Trophoblast cell (in vitro differentiated cells and primary cell): ENCODE data around the gene DEFB114.
"Not testable (repeated sequence)": the region's sequence is repeated elsewhere in the genome, so short reads cannot be mapped to it uniquely, and the experiment has no call there.

Experiments used
- DNase-seq, 2 donors: peaks; one replicate each; pipeline ENCODE4 v3.0.0-alpha.2; 2016
- H2AFZ ChIP-seq: 2 replicates; pipeline ENCODE4 v1.6.1; 2013; ENCODE audit warnings: low read length, moderate library complexity, mild to moderate bottlenecking; ENCODE audit not compliant: insufficient read depth, poor library complexity
- H2AK5ac ChIP-seq: 2 replicates; pipeline ENCODE4 v1.6.1; 2013; ENCODE audit warnings: mild to moderate bottlenecking, low read length
- H2BK120ac ChIP-seq: 2 replicates; pipeline ENCODE4 v1.6.1; 2013; ENCODE audit warnings: low read length, mild to moderate bottlenecking, moderate library complexity; ENCODE audit not compliant: insufficient read depth, poor library complexity
- H2BK12ac ChIP-seq: 2 replicates; pipeline ENCODE4 v1.6.1; 2013; ENCODE audit warnings: mild to moderate bottlenecking, low read length, moderate library complexity
- H2BK5ac ChIP-seq: 2 replicates; pipeline ENCODE4 v1.6.1; 2013; ENCODE audit warnings: low read length, low read depth, moderate library complexity, mild to moderate bottlenecking; ENCODE audit not compliant: poor library complexity
- H3K14ac ChIP-seq: 2 replicates; pipeline ENCODE4 v1.6.1; 2013; ENCODE audit warnings: mild to moderate bottlenecking, low read length
- H3K18ac ChIP-seq: 2 replicates; pipeline ENCODE4 v1.6.1; 2013; ENCODE audit warnings: mild to moderate bottlenecking, low read length
- H3K23ac ChIP-seq: 2 replicates; pipeline ENCODE4 v1.6.1; 2013; ENCODE audit warnings: low read length
- H3K27ac ChIP-seq: 2 replicates; pipeline ENCODE4 v1.5.1; 2013; ENCODE audit warnings: low read depth, mild to moderate bottlenecking, inconsistent platforms, low read length, moderate library complexity
- H3K27me3 ChIP-seq: 2 replicates; pipeline ENCODE4 v1.6.1; 2013; ENCODE audit warnings: inconsistent platforms, mild to moderate bottlenecking, low read length, moderate library complexity; ENCODE audit not compliant: insufficient read depth
- H3K36me3 ChIP-seq, 2 experiments: 1 replicate in 1 of 2; 2 replicates in 1 of 2; pipeline ENCODE4 v1.6.1; 2013; ENCODE audit warnings: low read length in 2 of 2, mild to moderate bottlenecking in 2 of 2, moderate library complexity in 1 of 2; ENCODE audit not compliant: insufficient read depth in 2 of 2, control insufficient read depth in 1 of 2
- H3K4ac ChIP-seq: 2 replicates; pipeline ENCODE4 v1.6.1; 2013; ENCODE audit warnings: low read depth, mild to moderate bottlenecking, low read length, moderate library complexity
- H3K4me1 ChIP-seq, 2 experiments: 1 replicate in 1 of 2; 2 replicates in 1 of 2; pipeline ENCODE4 v1.6.1; 2013; ENCODE audit warnings: low read length in 2 of 2, mild to moderate bottlenecking in 2 of 2, moderate library complexity in 1 of 2; ENCODE audit not compliant: insufficient read depth in 2 of 2, control insufficient read depth in 1 of 2
- H3K4me2 ChIP-seq: 2 replicates; pipeline ENCODE4 v1.6.1; 2013; ENCODE audit warnings: inconsistent platforms, mild to moderate bottlenecking, low read length, moderate library complexity
- H3K4me3 ChIP-seq: 2 replicates; pipeline ENCODE4 v1.5.1; 2013; ENCODE audit warnings: mild to moderate bottlenecking, low read depth, low read length, inconsistent platforms
- H3K79me1 ChIP-seq: one replicate; pipeline ENCODE4 v1.6.1; 2013; ENCODE audit warnings: low read length
- H3K79me2 ChIP-seq: 2 replicates; pipeline ENCODE4 v1.6.1; 2013; ENCODE audit warnings: low read length, mild to moderate bottlenecking; ENCODE audit not compliant: control insufficient read depth, insufficient read depth, poor library complexity
- H3K9ac ChIP-seq: 2 replicates; pipeline ENCODE4 v1.6.1; 2013; ENCODE audit warnings: mild to moderate bottlenecking, low read length
- H3K9me3 ChIP-seq: 2 replicates; pipeline ENCODE4 v1.6.1; 2013; ENCODE audit warnings: low read depth, mild to moderate bottlenecking, control low read depth, inconsistent platforms, low read length; ENCODE audit not compliant: insufficient read depth
- H4K12ac ChIP-seq: 2 replicates; pipeline ENCODE4 v1.6.1; 2013; ENCODE audit warnings: low read depth, mild to moderate bottlenecking, low read length, moderate library complexity
- H4K8ac ChIP-seq: 2 replicates; pipeline ENCODE4 v1.6.1; 2013; ENCODE audit warnings: low read depth, mild to moderate bottlenecking, low read length, moderate library complexity
- H4K91ac ChIP-seq: one replicate; pipeline ENCODE4 v1.6.1; 2013; ENCODE audit warnings: low read depth, mild to moderate bottlenecking, low read length, moderate library complexity
- WGBS: extraction: QIAGEN DNeasy Blood & Tissue Kit; methylation state at CpG from one replicate; pipeline ENCODE4 v1.1.7; 2013; ENCODE audit warnings: missing lambda C conversion rate; ENCODE audit not compliant: insufficient read length, insufficient coverage; ENCODE audit errors: extremely low coverage; 5-methylcytosine and 5-hydroxymethylcytosine counted together

The DEFB114 gene

DNA sequence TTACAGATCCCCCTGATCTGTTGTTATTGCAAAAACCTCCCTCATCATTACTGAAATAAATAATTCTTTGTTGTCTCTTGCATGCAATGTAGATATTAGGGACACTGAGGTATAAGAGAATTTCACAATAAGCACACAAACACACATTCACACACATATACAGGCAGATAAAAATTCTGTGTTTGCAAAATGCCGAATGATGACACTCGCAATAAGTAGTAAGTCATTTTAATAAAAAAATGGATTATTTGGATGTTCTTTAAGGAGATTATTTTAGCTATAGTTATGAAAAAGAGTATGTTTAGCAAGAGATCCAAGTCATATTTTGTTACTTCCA lies 13.6 kb downstream of the DEFB114 start:
- H2BK12ac ChIP-seq: no peak overlapping the region
- no peak overlapping the region for H3K27ac ChIP-seq
- H2AK5ac ChIP-seq: no peak overlapping the region
- H3K9me3 ChIP-seq: no peaks in the 10 kb centered on the region
- no peaks in the 10 kb centered on the region for H3K79me1 ChIP-seq
- no peak for DNase-seq
- H3K4me2 ChIP-seq: no peak overlapping the region
- no peak overlapping the region for H2AFZ ChIP-seq
- no peaks in the 10 kb centered on the region for H3K36me3 ChIP-seq
- H4K12ac ChIP-seq: no peak overlapping the region
- H4K8ac ChIP-seq: no peak overlapping the region
- no peak overlapping the region for H3K14ac ChIP-seq
- H3K18ac ChIP-seq: no peak overlapping the region
- H3K23ac ChIP-seq: no peak overlapping the region
- no CpG with 5 or more reads among the region's 2 CpGs for WGBS
- no peak overlapping the region for H3K4me3 ChIP-seq
- H2BK120ac ChIP-seq: no peak overlapping the region
- H3K79me2 ChIP-seq: no peaks in the 10 kb centered on the region
- no peaks in the 10 kb centered on the region for H3K27me3 ChIP-seq
- H3K4me1 ChIP-seq: no peaks in the 10 kb centered on the region
- no peak overlapping the region for H4K91ac ChIP-seq
- H3K4ac ChIP-seq: no peak overlapping the region
- H3K9ac ChIP-seq: no peak overlapping the region
- no peak overlapping the region for H2BK5ac ChIP-seq

DNA sequence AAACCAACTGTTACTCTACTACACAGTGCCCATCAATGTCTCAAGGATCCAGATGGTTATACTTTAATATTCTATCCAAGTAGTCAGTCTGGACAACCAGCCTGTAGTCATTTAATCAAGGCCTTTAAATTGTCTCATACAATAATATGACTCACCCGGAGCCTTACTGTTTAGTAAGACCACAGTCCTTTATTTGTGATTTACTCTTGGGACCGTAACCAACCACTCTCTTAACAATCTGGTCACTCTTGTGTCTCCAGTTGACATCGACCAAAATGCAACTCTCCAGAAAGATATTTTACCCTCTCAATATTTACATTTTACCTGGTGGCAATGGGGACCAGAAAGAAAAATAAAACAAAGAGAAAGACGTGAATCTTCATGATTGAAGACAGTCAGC lies 14.9 kb downstream of the DEFB114 start:
- Histone ChIP-seq H3K14ac (no peak overlapping the region), H2AK5ac (no peak overlapping the region), H3K4me3 (no peak overlapping the region), H4K91ac (no peak overlapping the region), H3K79me1 (no peaks in the 10 kb centered on the region), H3K18ac (no peak overlapping the region), H3K4ac (no peak overlapping the region), H3K36me3 (no peaks in the 10 kb centered on the region), H4K8ac (no peak overlapping the region), H3K27ac (no peak overlapping the region), H3K9me3 (no peaks in the 10 kb centered on the region), H3K79me2 (no peaks in the 10 kb centered on the region), H4K12ac (no peak overlapping the region), H2BK120ac (no peak overlapping the region), H3K27me3 (no peaks in the 10 kb centered on the region), H3K23ac (no peak overlapping the region), H3K4me2 (no peak overlapping the region), H2BK5ac (no peak overlapping the region), H3K9ac (no peak overlapping the region), H2BK12ac (no peak overlapping the region), H3K4me1 (no peaks in the 10 kb centered on the region), H2AFZ (no peak overlapping the region)
- WGBS: no CpG with 5 or more reads among the region's 4 CpGs
- no peak for DNase-seq

DNA sequence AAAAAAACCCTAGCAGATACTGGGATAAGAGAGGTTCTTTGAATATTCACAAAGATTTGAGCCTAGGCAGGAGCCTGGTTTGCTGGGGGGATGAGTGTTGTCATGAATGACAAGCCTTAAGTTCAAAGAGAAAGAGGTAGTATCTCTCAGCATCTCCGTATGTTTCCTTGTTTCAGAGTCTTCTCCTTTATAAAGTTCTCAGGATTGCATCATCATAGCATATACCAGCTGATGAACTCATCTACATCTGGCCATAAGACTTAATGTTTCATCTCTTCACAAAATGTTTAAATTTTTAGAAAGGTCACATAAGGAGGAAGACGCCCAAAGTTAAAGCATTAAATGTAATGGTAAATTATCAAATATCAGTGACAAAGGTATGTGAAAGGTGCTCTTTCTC lies 17.1 kb downstream of the DEFB114 start:
- no CpG with 5 or more reads among the region's 2 CpGs for WGBS
- no peak for DNase-seq
- no peak overlapping the region for H3K4me2 ChIP-seq

DNA sequence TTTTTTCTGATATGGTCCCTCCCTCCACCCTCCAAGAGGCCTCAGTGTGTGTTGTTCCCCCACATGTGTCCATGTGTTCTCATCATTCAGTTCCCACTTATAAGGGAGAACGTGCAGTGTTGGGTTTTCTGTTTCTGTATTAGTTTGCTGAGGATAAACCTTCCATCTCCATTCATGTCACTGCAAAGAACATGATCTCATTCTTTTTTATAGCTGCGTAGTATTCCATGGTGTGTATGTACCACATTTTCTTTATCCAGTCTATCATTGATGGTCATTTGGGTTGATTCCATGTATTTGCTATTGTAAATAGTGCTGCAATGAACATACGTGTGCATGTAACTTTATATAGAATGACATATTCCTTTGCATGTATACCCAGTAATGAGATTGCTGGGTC lies 19.9 kb downstream of the DEFB114 start:
- H3K79me2 ChIP-seq, H4K12ac ChIP-seq, H3K4me1 ChIP-seq, H3K27ac ChIP-seq, H3K4me3 ChIP-seq, H3K18ac ChIP-seq, H2BK5ac ChIP-seq, H3K9me3 ChIP-seq, H2AK5ac ChIP-seq, H4K8ac ChIP-seq, H3K9ac ChIP-seq, H4K91ac ChIP-seq, H2AFZ ChIP-seq, H3K79me1 ChIP-seq, H3K23ac ChIP-seq, H2BK120ac ChIP-seq, DNase-seq, H3K36me3 ChIP-seq, H3K27me3 ChIP-seq, H2BK12ac ChIP-seq, H3K4ac ChIP-seq, H3K14ac ChIP-seq, H3K4me2 ChIP-seq: not testable (repeated sequence)
- no CpG with 5 or more reads among the region's 3 CpGs for WGBS

More for the DNA sequence above, 17.1 kb downstream of the DEFB114 start:
- Histone ChIP-seq H3K36me3 (no peaks in the 10 kb centered on the region), H3K27ac (no peak overlapping the region), H2BK120ac (no peak overlapping the region), H2BK5ac (no peak overlapping the region), H4K91ac (no peak overlapping the region), H3K27me3 (no peaks in the 10 kb centered on the region), H4K12ac (no peak overlapping the region), H3K79me2 (no peaks in the 10 kb centered on the region), H2BK12ac (no peak overlapping the region), H4K8ac (no peak overlapping the region), H3K79me1 (no peaks in the 10 kb centered on the region), H3K18ac (no peak overlapping the region), H3K9ac (no peak overlapping the region), H3K4me3 (no peak overlapping the region), H2AK5ac (no peak overlapping the region), H3K9me3 (no peaks in the 10 kb centered on the region), H3K23ac (no peak overlapping the region), H3K14ac (no peak overlapping the region), H2AFZ (no peak overlapping the region), H3K4me1 (no peaks in the 10 kb centered on the region), H3K4ac (no peak overlapping the region)
